ENCODE measurements around the gene ZNF768.

ZNF768 gene

DNA sequence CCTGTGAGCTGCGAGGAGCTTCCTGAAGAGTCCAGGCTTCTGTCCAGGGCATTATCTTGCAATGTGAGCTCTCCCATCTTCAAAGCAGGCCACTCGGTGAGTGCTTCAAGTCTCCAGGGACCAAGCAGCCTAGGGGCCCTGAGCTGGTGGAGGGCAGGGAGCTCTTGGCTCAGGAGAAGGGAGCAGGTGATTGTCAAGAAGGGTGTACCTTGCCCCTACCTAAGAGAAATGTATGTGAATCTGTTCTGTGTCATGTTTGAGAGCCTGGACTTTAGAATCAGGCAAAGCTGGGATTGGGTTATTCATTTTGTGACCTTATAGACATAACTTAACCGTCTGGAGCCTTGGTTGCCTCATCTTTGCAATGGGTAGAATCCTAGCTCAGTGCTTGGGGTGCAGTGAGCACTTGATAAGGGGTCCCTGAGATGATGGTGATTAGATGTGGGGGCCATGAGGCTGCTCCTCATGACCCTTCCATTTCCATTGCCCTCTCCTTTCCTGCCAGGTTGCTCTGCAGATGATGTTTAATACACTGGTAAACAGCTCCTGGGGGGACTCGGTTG is 15.9 kb downstream of the ZNF768 start:
- TF ChIP-seq, protein P1, sequence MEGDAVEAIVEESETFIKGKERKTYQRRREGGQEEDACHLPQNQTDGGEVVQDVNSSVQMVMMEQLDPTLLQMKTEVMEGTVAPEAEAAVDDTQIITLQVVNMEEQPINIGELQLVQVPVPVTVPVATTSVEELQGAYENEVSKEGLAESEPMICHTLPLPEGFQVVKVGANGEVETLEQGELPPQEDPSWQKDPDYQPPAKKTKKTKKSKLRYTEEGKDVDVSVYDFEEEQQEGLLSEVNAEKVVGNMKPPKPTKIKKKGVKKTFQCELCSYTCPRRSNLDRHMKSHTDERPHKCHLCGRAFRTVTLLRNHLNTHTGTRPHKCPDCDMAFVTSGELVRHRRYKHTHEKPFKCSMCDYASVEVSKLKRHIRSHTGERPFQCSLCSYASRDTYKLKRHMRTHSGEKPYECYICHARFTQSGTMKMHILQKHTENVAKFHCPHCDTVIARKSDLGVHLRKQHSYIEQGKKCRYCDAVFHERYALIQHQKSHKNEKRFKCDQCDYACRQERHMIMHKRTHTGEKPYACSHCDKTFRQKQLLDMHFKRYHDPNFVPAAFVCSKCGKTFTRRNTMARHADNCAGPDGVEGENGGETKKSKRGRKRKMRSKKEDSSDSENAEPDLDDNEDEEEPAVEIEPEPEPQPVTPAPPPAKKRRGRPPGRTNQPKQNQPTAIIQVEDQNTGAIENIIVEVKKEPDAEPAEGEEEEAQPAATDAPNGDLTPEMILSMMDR (IDR thresholded peaks at IDR 0.05; ENCODE audit: insufficient read depth, low read depth, low read length, missing control alignments), result no peak
- no peak overlapping the region for H3K4me3 ChIP-seq (ENCODE audit: low read length)
- DNase-seq (ENCODE audit: low read depth), result no peak

DNA sequence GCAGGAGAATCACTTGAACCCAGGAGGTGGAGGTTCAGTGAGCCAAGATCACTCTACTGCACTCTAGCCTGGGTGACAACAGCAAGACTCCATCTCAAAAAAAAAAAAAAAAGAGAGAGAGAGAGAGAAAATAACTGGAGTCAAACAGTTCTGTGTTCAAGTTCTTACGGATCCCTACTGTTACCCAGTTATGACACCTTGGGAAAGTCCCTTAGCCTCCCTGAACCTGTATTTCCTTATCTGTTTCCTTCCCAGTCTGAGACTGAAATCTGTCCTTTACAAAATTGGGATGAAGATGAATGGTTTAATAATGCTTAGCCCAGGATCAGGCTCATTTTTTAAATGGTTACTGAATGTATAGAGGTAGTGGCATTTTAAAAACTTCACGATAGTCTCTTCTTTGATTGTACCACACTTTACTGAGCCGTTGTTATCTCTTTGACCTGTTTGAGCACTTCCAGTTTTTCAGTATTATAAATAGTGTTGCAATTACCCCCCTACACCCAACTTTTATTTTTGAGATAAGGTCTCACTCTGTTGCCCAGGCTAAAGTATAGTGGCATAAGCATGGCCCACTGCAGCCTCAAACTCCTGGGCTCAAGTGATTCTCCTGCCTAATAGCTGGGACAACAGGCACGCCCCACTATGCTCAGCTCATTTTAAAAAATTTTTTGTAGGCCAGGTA is 17.1 kb downstream of the ZNF768 start:
- TF ChIP-seq, protein P1 (IDR thresholded peaks at IDR 0.05; ENCODE audit: insufficient read depth, low read depth, low read length, missing control alignments), result no peak
- H3K4me3 ChIP-seq (ENCODE audit: low read length), result no peak overlapping the region
- peak; percentile 35 for DNase-seq (ENCODE audit: low read depth)

DNA sequence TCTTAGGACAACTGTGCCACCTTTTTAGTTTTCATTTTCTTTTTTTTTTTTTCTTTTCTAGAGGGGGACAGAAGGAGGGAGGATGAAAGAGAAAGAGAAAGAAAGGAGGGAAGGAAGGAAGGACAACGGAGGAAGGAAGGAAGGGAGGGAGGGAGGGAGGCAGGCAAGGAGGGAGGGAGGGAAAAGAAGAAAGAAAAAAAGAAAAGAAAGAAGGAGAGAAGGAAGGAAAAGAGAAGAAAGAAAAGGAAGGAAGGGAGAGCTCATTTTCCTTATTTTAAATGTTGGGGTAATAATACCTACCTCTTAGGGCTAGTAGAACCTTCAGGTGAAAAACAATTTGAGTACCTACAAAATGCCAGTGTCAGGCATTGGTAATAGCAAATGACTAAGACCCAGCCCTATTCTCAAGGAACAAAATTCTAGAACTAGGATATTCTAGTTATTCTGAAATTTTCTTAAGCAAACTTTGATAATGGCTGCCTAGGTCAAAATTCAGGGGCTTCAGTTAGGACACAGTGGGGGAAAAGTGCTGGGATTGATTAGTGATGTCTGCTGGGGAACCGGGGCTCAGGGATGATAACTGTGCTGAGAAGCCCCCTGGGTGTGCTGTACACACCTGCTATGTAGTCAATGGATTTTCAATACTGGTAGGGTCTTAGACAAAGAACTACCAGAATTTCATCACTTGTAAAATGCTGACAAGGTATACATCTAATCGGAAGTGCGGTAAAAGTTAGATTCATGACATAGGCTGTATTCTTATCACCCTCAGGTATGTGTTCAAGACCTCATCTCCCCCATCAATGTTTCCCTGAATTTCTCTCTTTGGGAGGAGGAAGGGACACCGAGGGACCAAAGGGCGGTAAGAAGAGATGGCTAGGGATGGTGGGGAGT is 22.7 kb downstream of the ZNF768 start:
- no peak for DNase-seq (ENCODE audit: low read depth)
- no peak overlapping the region for H3K4me3 ChIP-seq (ENCODE audit: low read length)
- TF ChIP-seq, protein P1 (IDR thresholded peaks at IDR 0.05; ENCODE audit: insufficient read depth, low read depth, low read length, missing control alignments), result no peak

DNA sequence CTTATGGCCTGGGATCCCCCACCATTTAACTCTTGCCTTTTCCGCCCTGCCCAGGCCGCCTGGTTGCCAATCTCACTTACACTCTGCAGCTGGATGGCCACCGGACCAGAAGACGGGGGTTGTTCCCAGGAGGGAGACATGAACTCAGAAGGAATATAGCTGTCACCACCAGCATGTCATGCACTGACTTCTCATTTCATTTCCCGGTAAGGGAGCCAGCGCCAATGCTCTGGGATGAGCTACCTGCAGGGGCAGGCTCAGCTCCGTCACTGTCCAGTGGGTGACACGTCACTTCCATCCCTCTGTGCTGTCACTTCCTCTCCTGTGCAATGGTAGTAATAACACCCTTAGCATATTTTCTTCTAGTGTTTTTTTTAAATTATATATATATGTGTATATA is 27.1 kb downstream of the ZNF768 start:
- TF ChIP-seq, protein P1 (IDR thresholded peaks at IDR 0.05; ENCODE audit: insufficient read depth, low read depth, low read length, missing control alignments), result no peak
- DNase-seq (ENCODE audit: low read depth), result no peak
- H3K4me3 ChIP-seq (ENCODE audit: low read length), result no peak overlapping the region

- TF ChIP-seq, protein P1 (IDR thresholded peaks at IDR 0.05; ENCODE audit: insufficient read depth, low read depth, low read length, missing control alignments), result no peak
- H3K4me3 ChIP-seq (ENCODE audit: low read length), result no peak overlapping the region
- no peak for DNase-seq (ENCODE audit: low read depth)
Observed at GRCh38 chr16:30494709-30495108, 31.7 kb downstream of the ZNF768 start.

DNA sequence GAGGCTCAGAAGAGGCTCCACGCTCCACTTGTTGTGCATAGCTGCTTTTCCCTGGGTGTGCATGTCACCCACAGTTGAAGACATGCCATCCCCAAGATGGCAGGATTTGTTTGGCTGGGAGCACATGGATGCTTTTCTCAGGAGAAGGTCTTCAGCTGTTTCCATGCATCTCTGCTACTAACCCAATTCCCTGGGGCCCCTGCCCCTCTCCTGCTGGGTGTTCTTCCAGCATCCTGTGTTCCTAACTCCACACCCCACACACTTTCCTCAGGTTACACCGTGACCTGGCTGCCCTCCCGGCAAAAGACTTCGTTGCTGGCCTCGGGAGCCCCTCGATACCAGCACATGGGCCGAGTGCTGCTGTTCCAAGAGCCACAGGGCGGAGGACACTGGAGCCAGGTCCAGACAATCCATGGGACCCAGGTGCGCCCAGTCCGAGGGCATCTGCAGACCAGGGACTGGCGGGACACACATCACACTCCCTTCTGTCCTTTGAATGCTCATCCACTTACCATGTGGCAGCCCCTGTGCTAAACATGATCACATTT is 32.4 kb downstream of the ZNF768 start:
- TF ChIP-seq, protein P1 (IDR thresholded peaks at IDR 0.05; ENCODE audit: insufficient read depth, low read depth, low read length, missing control alignments), result no peak
- H3K4me3 ChIP-seq (ENCODE audit: low read length), result no peak overlapping the region
- DNase-seq (ENCODE audit: low read depth), result no peak

Data from epithelial cell of esophagus (primary cell).